Measurements from ENCODE around the gene TMEM123.

The TMEM123 gene

GRCh38 chr11:102387043-102387781 lies 65.4 kb downstream of the TMEM123 start:
- DNase-seq (ENCODE audit: low read depth) = no peak
- no peak overlapping the region for H3K4me3 ChIP-seq (ENCODE audit: control insufficient read depth, low read depth, low read length)
- no peak for TF ChIP-seq CTCF (IDR thresholded peaks at IDR 0.05; ENCODE audit: control insufficient read depth, insufficient read depth, low read depth, low read length, missing control alignments)

GRCh38 chr11:102386136-102386734 lies 66.3 kb downstream of the TMEM123 start:
- no peak for DNase-seq (ENCODE audit: low read depth)
- no peak overlapping the region for H3K4me3 ChIP-seq (ENCODE audit: control insufficient read depth, low read depth, low read length)
- no peak for TF ChIP-seq CTCF (IDR thresholded peaks at IDR 0.05; ENCODE audit: control insufficient read depth, insufficient read depth, low read depth, low read length, missing control alignments)

- no peak for DNase-seq (ENCODE audit: low read depth)
- TF ChIP-seq CTCF (IDR thresholded peaks at IDR 0.05; ENCODE audit: control insufficient read depth, insufficient read depth, low read depth, low read length, missing control alignments) = no peak
- H3K4me3 ChIP-seq (ENCODE audit: control insufficient read depth, low read depth, low read length) = no peak overlapping the region
These were observed 67.2 kb downstream of the TMEM123 start for GRCh38 chr11:102385085-102386007.

- no peak for DNase-seq (ENCODE audit: low read depth)
- H3K4me3 ChIP-seq (ENCODE audit: control insufficient read depth, low read depth, low read length) = no peak overlapping the region
- no peak for TF ChIP-seq CTCF (IDR thresholded peaks at IDR 0.05; ENCODE audit: control insufficient read depth, insufficient read depth, low read depth, low read length, missing control alignments)
These were observed 68.0 kb downstream of the TMEM123 start for GRCh38 chr11:102384419-102385079.

- no peak for TF ChIP-seq CTCF (IDR thresholded peaks at IDR 0.05; ENCODE audit: control insufficient read depth, insufficient read depth, low read depth, low read length, missing control alignments)
- no peak for DNase-seq (ENCODE audit: low read depth)
- no peak overlapping the region for H3K4me3 ChIP-seq (ENCODE audit: control insufficient read depth, low read depth, low read length)
These were observed 68.7 kb downstream of the TMEM123 start for GRCh38 chr11:102383839-102384238.

DNA sequence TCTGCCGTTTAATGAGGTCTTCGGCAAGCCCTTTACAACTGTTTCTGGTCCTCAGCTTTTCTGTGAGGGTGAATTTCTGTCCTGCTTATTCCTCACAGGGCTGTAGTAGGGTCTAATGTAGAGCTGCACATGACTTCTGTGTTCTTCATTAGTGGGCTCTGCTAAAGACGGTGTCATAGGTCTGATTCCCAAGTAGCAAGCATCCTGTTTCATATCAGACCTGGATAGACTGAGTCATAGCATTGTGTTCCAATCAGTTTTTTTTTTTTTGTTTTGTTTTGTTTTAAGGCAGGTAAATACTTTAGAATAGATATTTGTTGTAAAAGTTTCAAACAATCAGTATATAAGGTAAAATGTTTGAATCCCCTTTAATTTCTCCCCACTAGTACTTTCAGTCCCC lies 70.2 kb downstream of the TMEM123 start:
- no peak for DNase-seq (ENCODE audit: low read depth)
- no peak for TF ChIP-seq CTCF (IDR thresholded peaks at IDR 0.05; ENCODE audit: control insufficient read depth, insufficient read depth, low read depth, low read length, missing control alignments)
- H3K4me3 ChIP-seq (ENCODE audit: control insufficient read depth, low read depth, low read length) = no peak overlapping the region

All from AG09309 (cell line).